ENCODE data around the gene RNF125.
A peak's percentile ranks its signal among the peaks of the same experiment; 100 is the strongest.

The RNF125 gene

GRCh38 chr18:32091325-32091723, 72.7 kb downstream of the RNF125 start:
- no peak for DNase-seq (ENCODE audit: low read depth, low spot score)

- DNase-seq (ENCODE audit: low read depth, low spot score), result peak; percentile 72
Observed at GRCh38 chr18:32091724-32092421, 73.2 kb downstream of the RNF125 start, which contains the start of gene RNF138. RNF138 (plus strand) TSS chr18:32091874; CDS start chr18:32092777, 903 bp downstream.

- DNase-seq (ENCODE audit: low read depth, low spot score), result peak; percentile 100
Observed at GRCh38 chr18:32092422-32093101, 73.9 kb downstream of the RNF125 start.

- DNase-seq (ENCODE audit: low read depth, low spot score), result no peak
Observed at GRCh38 chr18:32093102-32093511, 74.5 kb downstream of the RNF125 start.

GRCh38 chr18:32093523-32093922, 74.9 kb downstream of the RNF125 start:
- no peak for DNase-seq (ENCODE audit: low read depth, low spot score)

GRCh38 chr18:32095192-32095899, 76.7 kb downstream of the RNF125 start:
- no peak for DNase-seq (ENCODE audit: low read depth, low spot score)

GRCh38 chr18:32095900-32096229, 77.2 kb downstream of the RNF125 start:
- no peak for DNase-seq (ENCODE audit: low read depth, low spot score)

GRCh38 chr18:32096946-32097345, 78.3 kb downstream of the RNF125 start:
- DNase-seq (ENCODE audit: low read depth, low spot score), result no peak

- DNase-seq (ENCODE audit: low read depth, low spot score), result no peak
Observed at GRCh38 chr18:32104516-32104915, 85.9 kb downstream of the RNF125 start.

GRCh38 chr18:32110005-32110404, 91.4 kb downstream of the RNF125 start:
- no peak for DNase-seq (ENCODE audit: low read depth, low spot score)

- no peak for DNase-seq (ENCODE audit: low read depth, low spot score)
Observed at GRCh38 chr18:32111706-32112105, 93.1 kb downstream of the RNF125 start.

GRCh38 chr18:32112826-32113225, 94.2 kb downstream of the RNF125 start:
- no peak for DNase-seq (ENCODE audit: low read depth, low spot score)

GRCh38 chr18:32114293-32114942, 95.8 kb downstream of the RNF125 start:
- no peak for DNase-seq (ENCODE audit: low read depth, low spot score)

GRCh38 chr18:32122039-32122438, 103.4 kb downstream of the RNF125 start:
- no peak for DNase-seq (ENCODE audit: low read depth, low spot score)

Measured in activated naive CD8-positive, alpha-beta T cell treated with anti-CD3 and anti-CD28 coated beads, Interleukin-2, amount 50 U/mL, for 16 hours (primary cell).